SK-N-SH treated with all-trans-retinoic acid at 6 μM for 48 hours (cell line): ENCODE measurements around the gene DYTN.

ENCODE experiments used
- ATAC-seq: fragments of 200-7000 bp; cut with Tn5 transposase; 3 replicates; pipeline ENCODE4 v1.9.1; 2020; ENCODE audit warnings: mild to moderate bottlenecking, moderate library complexity
- ARNTL ChIP-seq: fragments of 450-650 bp; formaldehyde crosslinking; IDR thresholded peaks from 2 replicates; pipeline ENCODE4 v1.5.0; 2020; ENCODE audit warnings: low read depth, mild to moderate bottlenecking, moderate library complexity, borderline replicate concordance
- CSDC2 ChIP-seq: fragments of 250-450 bp; sonication (Bioruptor Pico); IDR thresholded peaks from 2 replicates; pipeline ENCODE4 v1.5.0; 2020; ENCODE audit warnings: mild to moderate bottlenecking, moderate library complexity
- ESRRG ChIP-seq: fragments of 250-450 bp; sonication (Bioruptor Pico); IDR thresholded peaks from 2 replicates; pipeline ENCODE4 v1.6.1; 2021; ENCODE audit warnings: mild to moderate bottlenecking
- GLIS3 ChIP-seq: fragments of 250-450 bp; sonication (Bioruptor Pico); IDR thresholded peaks from 2 replicates; pipeline ENCODE4 v1.5.0; 2020; ENCODE audit warnings: mild to moderate bottlenecking, moderate library complexity
- ISL1 ChIP-seq: fragments of 250-450 bp; sonication (Bioruptor Pico); IDR thresholded peaks from 2 replicates; pipeline ENCODE4 v2.1.2; 2022; ENCODE audit warnings: mild to moderate bottlenecking, moderate library complexity
- OSR1 ChIP-seq: fragments of 250-450 bp; sonication (Bioruptor Pico); IDR thresholded peaks from 2 replicates; pipeline ENCODE4 v1.8.0; 2022; ENCODE audit warnings: moderate library complexity, mild to moderate bottlenecking, inconsistent platforms
- PPARA ChIP-seq: fragments of 250-450 bp; sonication (Bioruptor Pico); IDR thresholded peaks from 2 replicates; pipeline ENCODE4 v1.5.0; 2020; ENCODE audit warnings: mild to moderate bottlenecking, borderline replicate concordance
- RARB ChIP-seq: fragments of 250-450 bp; sonication (Bioruptor Pico); IDR thresholded peaks from 2 replicates; pipeline ENCODE4 v1.8.0; 2021; ENCODE audit warnings: mild to moderate bottlenecking, moderate library complexity
- SNAI2 ChIP-seq: fragments of 250-450 bp; sonication (Bioruptor Pico); IDR thresholded peaks from 2 replicates; pipeline ENCODE4 v1.5.0; 2020; ENCODE audit warnings: mild to moderate bottlenecking, moderate library complexity
- TCF4 ChIP-seq: fragments of 250-450 bp; sonication (Bioruptor Pico); IDR thresholded peaks from 2 replicates; pipeline ENCODE4 v1.8.0; 2021; ENCODE audit warnings: mild to moderate bottlenecking, moderate library complexity, borderline replicate concordance
- ZC3H10 ChIP-seq: fragments of 250-450 bp; sonication (Bioruptor Pico); IDR thresholded peaks from 2 replicates; pipeline ENCODE4 v1.5.1; 2021; ENCODE audit warnings: mild to moderate bottlenecking, moderate library complexity
- ZFP3 ChIP-seq: fragments of 250-450 bp; sonication (Bioruptor Pico); IDR thresholded peaks from 2 replicates; pipeline ENCODE4 v1.5.0; 2020; ENCODE audit warnings: mild to moderate bottlenecking, moderate library complexity
- ZFP30 ChIP-seq: fragments of 450-650 bp; formaldehyde crosslinking; IDR thresholded peaks from 2 replicates; pipeline ENCODE4 v1.5.0; 2022; ENCODE audit warnings: mild to moderate bottlenecking, moderate library complexity
- ZNF565 ChIP-seq: fragments of 450-650 bp; formaldehyde crosslinking; conservative IDR thresholded peaks from 2 replicates; pipeline ENCODE4 v1.5.0; 2020; ENCODE audit warnings: low read depth, mild to moderate bottlenecking, moderate library complexity
- ZNF70 ChIP-seq: fragments of 450-650 bp; formaldehyde crosslinking; IDR thresholded peaks from 2 replicates; pipeline ENCODE4 v1.5.0; 2020; ENCODE audit warnings: mild to moderate bottlenecking, moderate library complexity
- ZNF8 ChIP-seq: fragments of 450-650 bp; formaldehyde crosslinking; IDR thresholded peaks from 2 replicates; pipeline ENCODE4 v1.5.0; 2020; ENCODE audit warnings: mild to moderate bottlenecking, moderate library complexity
- TF ChIP-seq, protein P1 (sequence below): fragments of 250-450 bp; sonication (Bioruptor Pico); IDR thresholded peaks from 2 replicates; pipeline ENCODE4 v1.5.1; 2021; ENCODE audit warnings: mild to moderate bottlenecking, moderate library complexity
- TF ChIP-seq, protein P2 (sequence below): fragments of 250-450 bp; sonication (Bioruptor Pico); IDR thresholded peaks from 2 replicates; pipeline ENCODE4 v1.5.0; 2020; ENCODE audit warnings: mild to moderate bottlenecking, moderate library complexity
- TF ChIP-seq, protein P3 (sequence below): fragments of 250-450 bp; sonication (Bioruptor Pico); IDR thresholded peaks from 2 replicates; pipeline ENCODE4 v1.8.0; 2021; ENCODE audit warnings: low read depth, mild to moderate bottlenecking, moderate library complexity, borderline replicate concordance
- TF ChIP-seq, protein P4 (sequence below): fragments of 250-450 bp; sonication (Bioruptor Pico); IDR thresholded peaks from 2 replicates; pipeline ENCODE4 v1.5.1; 2020; ENCODE audit warnings: low read depth, mild to moderate bottlenecking, moderate library complexity

Gene DYTN

DNA sequence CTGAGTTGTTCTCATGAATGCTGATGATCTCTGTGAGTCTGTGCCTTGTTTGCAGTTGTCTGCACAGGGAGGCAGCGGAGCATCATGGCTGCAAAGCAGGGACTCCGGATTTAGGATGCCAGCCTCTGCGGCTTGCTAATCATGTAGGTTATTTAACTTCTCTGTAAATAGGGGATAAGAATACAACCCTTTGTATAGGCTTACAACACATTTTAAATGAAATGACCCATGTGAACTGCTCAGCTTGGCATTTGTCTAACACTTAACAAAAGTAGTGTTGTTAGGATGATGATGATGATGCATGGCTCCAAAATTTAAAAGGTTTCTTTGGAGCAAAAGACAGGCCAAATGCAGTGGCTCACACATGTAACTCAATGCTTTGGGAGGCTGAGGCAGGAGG, 19.4 kb downstream of the DYTN start:
- TF ChIP-seq, protein P1, sequence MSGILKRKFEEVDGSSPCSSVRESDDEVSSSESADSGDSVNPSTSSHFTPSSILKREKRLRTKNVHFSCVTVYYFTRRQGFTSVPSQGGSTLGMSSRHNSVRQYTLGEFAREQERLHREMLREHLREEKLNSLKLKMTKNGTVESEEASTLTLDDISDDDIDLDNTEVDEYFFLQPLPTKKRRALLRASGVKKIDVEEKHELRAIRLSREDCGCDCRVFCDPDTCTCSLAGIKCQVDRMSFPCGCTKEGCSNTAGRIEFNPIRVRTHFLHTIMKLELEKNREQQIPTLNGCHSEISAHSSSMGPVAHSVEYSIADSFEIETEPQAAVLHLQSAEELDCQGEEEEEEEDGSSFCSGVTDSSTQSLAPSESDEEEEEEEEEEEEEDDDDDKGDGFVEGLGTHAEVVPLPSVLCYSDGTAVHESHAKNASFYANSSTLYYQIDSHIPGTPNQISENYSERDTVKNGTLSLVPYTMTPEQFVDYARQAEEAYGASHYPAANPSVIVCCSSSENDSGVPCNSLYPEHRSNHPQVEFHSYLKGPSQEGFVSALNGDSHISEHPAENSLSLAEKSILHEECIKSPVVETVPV (CRISPR knock-in tag) = no peak
- TF ChIP-seq ZC3H10 (CRISPR knock-in tag) (no peak), OSR1 (no peak), ISL1 (no peak), RARB (CRISPR knock-in tag) (no peak), CSDC2 (CRISPR knock-in tag) (no peak), GLIS3 (CRISPR knock-in tag) (no peak), ARNTL (CRISPR knock-in tag) (no peak), ESRRG (CRISPR knock-in tag) (no peak), SNAI2 (CRISPR knock-in tag) (no peak), ZNF8 (CRISPR knock-in tag) (no peak), ZFP30 (CRISPR knock-in tag) (no peak), ZFP3 (CRISPR knock-in tag) (no peak), PPARA (CRISPR knock-in tag) (no peak)
- TF ChIP-seq, protein P2, sequence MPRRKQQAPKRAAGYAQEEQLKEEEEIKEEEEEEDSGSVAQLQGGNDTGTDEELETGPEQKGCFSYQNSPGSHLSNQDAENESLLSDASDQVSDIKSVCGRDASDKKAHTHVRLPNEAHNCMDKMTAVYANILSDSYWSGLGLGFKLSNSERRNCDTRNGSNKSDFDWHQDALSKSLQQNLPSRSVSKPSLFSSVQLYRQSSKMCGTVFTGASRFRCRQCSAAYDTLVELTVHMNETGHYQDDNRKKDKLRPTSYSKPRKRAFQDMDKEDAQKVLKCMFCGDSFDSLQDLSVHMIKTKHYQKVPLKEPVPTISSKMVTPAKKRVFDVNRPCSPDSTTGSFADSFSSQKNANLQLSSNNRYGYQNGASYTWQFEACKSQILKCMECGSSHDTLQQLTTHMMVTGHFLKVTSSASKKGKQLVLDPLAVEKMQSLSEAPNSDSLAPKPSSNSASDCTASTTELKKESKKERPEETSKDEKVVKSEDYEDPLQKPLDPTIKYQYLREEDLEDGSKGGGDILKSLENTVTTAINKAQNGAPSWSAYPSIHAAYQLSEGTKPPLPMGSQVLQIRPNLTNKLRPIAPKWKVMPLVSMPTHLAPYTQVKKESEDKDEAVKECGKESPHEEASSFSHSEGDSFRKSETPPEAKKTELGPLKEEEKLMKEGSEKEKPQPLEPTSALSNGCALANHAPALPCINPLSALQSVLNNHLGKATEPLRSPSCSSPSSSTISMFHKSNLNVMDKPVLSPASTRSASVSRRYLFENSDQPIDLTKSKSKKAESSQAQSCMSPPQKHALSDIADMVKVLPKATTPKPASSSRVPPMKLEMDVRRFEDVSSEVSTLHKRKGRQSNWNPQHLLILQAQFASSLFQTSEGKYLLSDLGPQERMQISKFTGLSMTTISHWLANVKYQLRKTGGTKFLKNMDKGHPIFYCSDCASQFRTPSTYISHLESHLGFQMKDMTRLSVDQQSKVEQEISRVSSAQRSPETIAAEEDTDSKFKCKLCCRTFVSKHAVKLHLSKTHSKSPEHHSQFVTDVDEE (CRISPR knock-in tag) = no peak
- TF ChIP-seq, protein P3, sequence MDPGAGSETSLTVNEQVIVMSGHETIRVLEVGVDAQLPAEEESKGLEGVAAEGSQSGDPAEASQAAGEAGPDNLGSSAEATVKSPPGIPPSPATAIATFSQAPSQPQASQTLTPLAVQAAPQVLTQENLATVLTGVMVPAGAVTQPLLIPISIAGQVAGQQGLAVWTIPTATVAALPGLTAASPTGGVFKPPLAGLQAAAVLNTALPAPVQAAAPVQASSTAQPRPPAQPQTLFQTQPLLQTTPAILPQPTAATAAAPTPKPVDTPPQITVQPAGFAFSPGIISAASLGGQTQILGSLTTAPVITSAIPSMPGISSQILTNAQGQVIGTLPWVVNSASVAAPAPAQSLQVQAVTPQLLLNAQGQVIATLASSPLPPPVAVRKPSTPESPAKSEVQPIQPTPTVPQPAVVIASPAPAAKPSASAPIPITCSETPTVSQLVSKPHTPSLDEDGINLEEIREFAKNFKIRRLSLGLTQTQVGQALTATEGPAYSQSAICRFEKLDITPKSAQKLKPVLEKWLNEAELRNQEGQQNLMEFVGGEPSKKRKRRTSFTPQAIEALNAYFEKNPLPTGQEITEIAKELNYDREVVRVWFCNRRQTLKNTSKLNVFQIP (CRISPR knock-in tag) = no peak
- TF ChIP-seq, protein P4, sequence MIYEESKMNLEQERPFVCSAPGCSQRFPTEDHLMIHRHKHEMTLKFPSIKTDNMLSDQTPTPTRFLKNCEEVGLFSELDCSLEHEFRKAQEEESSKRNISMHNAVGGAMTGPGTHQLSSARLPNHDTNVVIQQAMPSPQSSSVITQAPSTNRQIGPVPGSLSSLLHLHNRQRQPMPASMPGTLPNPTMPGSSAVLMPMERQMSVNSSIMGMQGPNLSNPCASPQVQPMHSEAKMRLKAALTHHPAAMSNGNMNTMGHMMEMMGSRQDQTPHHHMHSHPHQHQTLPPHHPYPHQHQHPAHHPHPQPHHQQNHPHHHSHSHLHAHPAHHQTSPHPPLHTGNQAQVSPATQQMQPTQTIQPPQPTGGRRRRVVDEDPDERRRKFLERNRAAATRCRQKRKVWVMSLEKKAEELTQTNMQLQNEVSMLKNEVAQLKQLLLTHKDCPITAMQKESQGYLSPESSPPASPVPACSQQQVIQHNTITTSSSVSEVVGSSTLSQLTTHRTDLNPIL (CRISPR knock-in tag) = no peak
- TF ChIP-seq, all 23 proteins: peak for 0
- ATAC-seq = no peak

DNA sequence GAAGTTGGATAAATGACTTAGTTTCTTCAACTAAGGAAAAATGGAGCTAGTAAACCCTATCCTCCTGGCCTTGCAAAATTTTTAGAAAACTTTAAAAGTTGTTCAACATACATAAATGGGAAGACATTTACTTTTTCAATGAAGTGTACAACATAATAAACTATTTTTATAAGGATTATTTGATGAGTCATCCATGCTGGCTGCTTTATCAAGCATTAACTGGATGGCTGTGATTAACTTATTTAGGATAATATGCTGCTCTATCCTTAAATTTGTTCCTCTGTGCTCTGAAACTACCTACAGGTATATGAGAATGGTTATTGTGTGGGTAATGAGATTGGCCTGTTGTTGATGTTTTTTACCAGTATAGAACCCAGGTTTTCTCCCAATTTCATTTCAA, 21.3 kb downstream of the DYTN start:
- TF ChIP-seq PPARA (CRISPR knock-in tag) = no peak
- TF ChIP-seq OSR1 = no peak
- TF ChIP-seq ESRRG (CRISPR knock-in tag) = no peak
- TF ChIP-seq ZFP3 (CRISPR knock-in tag) = no peak
- TF ChIP-seq GLIS3 (CRISPR knock-in tag) = no peak
- TF ChIP-seq CSDC2 (CRISPR knock-in tag) = no peak
- TF ChIP-seq ZC3H10 (CRISPR knock-in tag) = no peak
- TF ChIP-seq TCF4 (CRISPR knock-in tag) = no peak
- TF ChIP-seq ZNF70 (CRISPR knock-in tag) = no peak
- TF ChIP-seq, protein P3 (CRISPR knock-in tag) = no peak
- ATAC-seq = no peak

DNA sequence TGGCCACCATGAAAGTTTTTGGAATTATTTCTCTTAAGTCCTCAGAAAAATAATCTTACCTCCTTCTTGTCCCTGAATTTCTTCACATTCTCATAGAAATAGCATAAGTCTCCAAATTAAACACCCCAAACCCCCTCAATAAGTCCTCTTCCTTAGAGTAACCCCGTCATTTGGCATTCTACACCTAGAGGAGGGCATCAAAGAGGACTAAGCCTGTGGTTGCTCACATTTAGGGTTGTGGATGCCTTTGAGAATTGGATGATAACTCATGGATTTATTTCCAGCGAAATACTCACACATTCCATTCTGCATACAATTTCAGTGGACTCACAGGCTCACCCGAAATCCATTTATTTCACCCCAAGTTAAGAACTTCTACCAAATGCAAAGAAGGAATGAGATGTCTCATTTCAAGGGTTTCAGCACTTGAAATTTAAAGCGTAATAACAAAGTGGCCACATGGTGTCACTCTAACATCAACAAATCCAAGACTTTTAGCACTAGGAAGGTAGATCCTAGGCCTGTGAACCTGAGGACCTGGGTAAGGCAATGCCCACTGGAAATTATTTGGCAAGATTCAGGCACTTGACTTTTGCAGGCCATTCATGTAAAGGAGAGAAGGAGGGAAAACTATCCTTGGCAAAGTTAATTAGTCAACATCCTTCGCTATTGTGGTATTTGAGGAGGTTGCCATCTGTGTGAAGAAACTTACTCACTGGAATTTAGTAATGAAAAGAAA, 24.6 kb downstream of the DYTN start:
- no peak for TF ChIP-seq ZNF565
- no peak for TF ChIP-seq SNAI2 (CRISPR knock-in tag)
- TF ChIP-seq, protein P1 (CRISPR knock-in tag) = no peak
- TF ChIP-seq ZC3H10 (CRISPR knock-in tag) = no peak
- peak; percentile 91 for ATAC-seq
